NCI-H2227 treated with DMSO at 0.1 percent for 48 hours (cell line): ENCODE results near the gene FBXL7.

Experiments used
- DNase-seq: peaks from one replicate; lab custom pipeline; 2025; lab: John Stamatoyannopoulos, UW

The FBXL7 gene

DNA sequence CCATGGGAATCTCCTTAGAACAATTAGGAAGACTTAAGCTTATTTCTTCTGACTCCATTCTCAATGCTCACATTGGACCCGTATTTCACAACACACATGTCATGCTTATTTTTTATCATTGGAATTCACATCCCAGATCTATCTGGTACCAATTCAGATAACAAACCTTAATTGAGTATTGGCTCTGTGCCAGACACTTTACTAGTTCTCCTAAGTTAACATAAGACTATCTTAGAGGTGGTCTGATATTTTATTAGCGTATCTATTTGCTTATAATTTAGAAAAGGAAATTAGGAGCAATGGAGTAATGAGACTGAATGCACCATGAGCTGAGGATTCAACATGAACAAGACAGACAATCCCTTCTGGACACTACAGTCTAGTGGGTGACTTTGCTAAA lies 45.1 kb downstream of the FBXL7 start:
- no peak for DNase-seq

DNA sequence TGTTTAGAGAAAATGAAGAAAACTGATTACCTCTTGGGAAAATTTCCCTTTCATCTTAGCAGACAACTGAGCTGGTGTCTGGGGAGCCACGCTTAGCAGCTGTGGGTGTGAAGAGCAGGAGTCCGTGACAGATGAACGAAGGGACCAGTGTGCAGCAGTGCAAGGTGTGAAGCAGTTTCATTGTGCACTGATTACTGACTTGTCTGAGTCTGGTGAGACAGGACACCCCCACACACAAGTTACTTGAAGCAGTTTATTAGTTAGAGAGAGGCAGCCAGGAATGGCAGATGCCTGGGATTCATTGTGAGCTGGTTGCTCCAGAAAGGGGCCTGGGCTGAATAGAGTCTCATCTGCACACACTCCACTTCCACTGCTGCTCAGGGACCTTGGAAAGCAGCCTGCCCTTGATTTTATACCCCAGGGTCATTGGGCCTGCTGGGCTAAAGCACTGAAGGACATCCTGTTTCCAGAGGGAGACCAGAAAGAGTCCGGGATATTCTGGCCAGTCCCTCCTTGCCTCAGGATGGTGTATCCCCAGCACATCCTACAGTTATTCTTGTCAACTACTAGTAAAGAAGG lies 47.4 kb downstream of the FBXL7 start:
- no peak for DNase-seq

DNA sequence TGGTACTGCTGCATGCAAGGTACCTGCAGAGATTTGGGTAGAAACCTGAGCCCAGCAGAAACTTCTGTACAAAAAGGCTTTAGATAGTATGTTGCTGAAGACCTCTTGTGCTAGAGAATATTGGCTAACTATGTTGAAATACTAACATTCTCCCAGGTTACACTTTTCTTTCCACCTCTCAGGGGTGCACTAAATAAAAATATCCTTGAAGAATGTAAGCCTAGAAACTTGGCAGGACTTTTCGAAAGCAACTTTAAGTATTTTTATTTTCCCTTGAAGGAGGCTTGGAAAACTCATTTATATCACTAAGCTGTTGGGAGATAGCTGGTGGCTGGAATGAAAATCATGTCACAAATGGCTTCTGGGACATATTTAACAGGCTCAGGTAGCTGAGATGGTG lies 50.0 kb downstream of the FBXL7 start:
- no peak for DNase-seq

DNA sequence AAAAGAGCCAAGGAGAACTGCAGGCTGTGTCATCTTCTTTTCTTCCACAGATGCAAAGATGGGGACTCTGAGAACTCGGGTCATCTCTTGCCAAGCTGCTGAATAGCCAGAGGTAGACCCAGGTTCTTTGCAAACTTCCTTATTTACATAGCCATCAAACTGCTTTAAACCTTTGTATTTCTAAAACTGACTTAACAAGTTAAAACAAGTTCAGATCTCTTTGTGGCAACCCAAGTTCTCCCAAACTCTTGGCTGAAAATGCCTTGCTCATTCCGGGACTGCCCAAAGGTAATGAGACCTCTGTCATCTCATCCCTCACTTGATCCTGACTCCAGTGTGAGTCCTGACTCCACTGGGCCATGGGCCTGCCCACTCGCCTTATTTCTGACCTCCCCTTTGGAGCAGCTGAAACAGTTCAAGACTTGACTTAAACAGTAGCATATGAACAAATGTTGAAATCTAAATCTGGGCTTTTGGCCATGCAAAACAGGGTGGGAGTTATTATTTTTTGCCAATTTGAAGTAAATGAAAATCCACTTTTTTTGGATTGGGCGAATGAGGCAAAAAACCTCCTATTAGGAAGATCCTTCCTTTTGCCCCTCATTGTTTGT lies 50.6 kb downstream of the FBXL7 start:
- DNase-seq = no peak

DNA sequence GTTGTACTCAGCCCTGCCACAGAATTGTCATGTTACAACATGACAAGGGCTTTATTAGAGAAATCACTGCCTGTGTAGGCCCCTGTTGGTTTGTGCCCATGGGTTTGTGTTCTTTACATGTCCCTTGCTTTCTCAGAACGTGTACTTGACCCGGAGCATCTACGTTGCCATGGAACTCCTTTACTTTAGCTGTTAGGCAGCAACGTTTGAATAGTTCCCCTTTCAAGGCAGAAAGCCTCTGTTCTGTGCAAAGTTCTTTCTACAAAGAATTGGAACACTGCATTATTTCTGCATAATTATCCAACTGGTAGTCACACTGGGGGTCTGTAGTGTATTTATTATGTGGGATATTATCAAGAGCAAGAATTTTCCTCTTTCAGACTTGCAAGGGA lies 51.1 kb downstream of the FBXL7 start:
- DNase-seq = no peak

DNA sequence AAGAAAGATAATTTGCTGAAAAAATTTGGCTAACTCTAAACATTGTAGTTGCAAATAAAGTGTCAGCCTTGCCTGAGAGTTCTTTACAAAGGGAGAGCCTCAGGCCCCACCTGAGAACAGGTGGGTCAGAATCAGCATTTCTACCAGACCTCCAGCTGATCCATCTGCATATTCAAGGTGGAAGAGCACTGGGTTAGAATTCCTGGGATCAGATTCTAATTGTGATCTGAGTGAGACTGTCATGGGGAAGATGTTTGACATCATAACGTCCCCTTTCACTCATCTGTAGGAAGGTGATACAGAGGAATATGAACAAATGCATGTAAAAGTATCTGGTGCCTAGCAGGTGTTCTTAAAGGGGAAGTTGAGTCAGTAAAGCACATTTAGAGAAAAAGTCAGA lies 54.6 kb downstream of the FBXL7 start:
- DNase-seq = no peak

DNA sequence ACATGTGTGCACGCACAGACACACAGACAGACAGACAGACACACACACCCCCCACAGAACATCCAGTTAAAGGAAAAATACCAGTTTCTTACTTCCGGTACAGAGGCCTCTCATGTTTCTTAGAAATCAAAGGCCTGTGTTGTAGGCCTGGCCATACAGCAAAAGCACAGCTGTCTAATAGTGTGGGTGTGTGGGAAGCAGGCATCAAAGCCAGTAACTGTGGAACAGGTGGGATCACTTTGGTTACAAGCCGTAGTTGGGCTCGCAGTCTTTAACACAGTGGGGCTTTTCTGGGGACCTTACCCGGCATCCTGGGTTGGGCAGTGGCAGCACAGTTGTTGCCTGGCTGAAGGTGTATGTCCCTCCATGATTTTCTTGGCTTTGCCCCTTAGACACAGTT lies 55.2 kb downstream of the FBXL7 start:
- no peak for DNase-seq

DNA sequence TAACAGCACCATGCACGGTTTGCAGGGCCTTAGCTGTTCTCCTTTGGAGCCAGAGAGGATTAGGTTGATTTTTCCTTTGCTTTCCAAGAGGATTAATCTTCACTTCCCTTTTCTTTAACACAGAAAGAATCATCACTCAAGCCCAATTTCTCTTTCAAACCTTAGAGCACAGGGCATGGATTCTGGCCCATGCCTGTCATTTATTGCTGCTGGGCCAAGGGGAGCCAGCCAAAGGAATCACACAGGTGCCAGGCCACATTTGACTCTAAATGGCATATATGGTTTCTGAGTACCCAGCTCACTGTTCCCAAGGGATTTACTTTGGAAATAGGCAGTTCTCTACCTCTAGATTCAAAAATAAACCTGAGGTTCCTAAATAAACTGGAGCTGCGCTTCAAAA lies 58.3 kb downstream of the FBXL7 start:
- no peak for DNase-seq

DNA sequence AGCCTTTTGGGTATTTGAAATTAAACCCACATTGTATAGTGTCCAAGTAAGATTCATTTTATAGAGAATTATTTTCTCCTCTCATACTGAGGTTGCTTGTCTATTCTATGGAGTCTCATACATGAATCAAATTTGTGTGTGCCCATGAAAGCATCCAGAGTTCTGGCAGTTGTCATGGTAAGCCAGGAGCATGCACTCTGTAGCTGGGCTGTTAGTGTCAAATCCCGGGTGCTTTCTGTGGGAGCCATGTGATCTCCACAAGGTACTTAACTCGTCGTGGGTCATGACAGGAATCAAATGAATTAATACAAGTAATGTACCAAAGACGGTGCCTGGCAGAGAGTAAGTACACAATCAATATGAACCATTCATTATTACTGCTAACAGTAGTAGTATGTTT lies 58.7 kb downstream of the FBXL7 start:
- no peak for DNase-seq

DNA sequence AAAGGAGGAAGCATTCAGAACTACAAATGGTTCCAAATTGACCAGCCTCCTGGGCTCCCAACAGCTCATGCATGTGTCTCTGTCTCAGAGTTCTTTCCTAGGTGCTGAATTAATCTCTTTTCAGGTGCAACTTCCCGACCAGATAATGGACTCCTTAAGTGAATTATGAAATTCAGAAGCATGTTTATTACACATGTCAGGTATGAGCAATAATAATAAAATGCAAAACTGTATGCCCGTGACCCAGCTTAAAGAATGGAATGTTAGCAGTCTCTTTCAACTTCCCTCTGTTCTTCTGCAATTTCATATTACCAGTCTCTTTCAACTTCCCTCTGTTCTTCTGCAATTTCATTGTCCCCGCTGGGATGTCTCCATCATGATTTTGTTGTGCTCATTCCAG lies 60.4 kb downstream of the FBXL7 start:
- DNase-seq = no peak

DNA sequence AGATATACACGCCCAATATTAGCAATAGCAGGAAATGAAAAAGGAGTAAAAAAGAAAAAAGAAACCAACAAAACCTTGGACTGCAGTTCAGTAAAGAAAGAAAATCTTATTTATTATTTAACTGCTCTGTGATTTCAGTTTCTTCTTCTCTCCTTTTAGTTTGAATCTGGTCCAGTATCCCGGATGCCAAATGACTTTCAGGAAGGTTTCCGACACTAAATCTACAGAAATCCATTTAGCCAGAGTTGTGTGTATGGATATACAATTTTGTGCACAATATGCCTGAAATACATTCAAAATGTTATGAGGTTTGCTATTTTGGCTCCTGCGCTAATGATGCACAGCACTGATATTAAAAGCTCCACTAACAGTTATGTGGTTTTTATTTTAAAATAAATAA lies 64.5 kb downstream of the FBXL7 start:
- DNase-seq = no peak

DNA sequence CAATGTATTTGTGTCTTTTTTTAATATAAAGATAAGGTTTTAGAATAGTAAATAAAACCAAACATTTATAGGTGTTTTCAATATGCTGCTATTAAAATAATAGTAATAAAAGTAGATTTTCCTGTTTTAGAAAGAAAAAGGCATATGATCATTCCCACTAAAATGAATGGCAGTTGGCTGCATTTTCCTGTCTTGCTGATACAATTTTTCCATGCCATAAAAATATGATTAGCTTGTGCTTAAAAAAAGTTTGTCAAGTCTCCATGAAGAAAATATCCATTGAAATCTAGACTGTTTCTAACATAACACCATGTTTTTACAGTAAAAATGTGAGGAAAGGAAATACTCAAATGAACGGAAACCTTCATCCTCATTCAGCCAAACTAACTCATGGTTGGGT lies 65.0 kb downstream of the FBXL7 start:
- no peak for DNase-seq

DNA sequence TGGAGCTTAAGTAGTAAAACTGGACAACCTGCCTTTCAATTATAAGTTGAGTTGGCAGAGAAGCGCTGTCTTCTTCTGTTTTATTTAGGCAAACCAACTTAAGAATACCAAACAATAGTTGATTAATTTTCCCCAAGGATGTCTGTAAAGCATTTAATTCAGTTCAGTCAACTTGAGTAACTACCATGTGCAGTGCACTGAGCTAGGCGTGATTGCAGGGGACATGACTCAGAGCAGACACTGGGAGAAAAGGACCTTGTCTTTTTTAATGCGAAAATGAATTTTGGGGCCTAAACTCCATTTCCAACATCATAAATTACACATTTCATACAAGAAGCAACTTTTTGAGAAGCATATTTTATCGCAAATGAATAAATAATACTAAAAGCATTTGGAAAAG lies 66.3 kb downstream of the FBXL7 start:
- DNase-seq = no peak

DNA sequence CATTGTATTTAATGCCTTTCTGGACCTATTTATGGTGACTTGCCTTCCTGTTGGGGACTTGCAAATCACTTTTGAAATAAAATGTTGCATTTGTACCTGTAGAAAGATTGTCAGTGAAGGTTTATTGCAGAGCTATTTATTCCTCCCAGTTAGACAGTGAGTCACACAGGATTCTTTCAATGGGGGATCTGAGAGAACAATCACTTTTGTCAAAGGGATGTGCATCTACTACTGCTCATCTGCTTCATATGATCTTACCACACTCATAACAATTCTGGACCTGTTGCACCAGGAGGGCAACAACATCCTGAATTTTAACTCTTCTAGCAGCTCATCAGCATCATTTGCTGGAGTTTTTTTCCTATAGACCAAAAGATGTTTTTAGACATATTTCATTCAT lies 66.8 kb downstream of the FBXL7 start:
- no peak for DNase-seq

DNA sequence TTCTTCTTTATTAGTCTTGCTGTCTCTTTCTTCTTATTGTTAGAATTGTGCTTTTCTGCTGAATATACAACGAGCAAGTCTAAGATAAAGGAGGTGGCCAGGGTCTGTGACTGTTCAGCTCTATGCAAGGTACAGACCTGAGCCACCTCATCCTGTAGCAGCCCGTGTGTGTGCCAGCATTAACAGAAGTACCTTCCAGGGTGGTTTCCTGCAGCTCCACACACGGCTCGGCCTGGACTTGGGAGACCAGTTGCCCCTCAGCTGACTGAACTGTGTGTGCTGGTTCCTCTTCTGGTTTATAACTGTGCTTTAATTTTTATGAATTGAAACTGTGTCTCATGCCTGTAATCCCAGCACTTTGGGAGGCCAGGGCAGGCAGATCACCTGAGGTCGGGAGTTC lies 70.5 kb downstream of the FBXL7 start:
- no peak for DNase-seq

DNA sequence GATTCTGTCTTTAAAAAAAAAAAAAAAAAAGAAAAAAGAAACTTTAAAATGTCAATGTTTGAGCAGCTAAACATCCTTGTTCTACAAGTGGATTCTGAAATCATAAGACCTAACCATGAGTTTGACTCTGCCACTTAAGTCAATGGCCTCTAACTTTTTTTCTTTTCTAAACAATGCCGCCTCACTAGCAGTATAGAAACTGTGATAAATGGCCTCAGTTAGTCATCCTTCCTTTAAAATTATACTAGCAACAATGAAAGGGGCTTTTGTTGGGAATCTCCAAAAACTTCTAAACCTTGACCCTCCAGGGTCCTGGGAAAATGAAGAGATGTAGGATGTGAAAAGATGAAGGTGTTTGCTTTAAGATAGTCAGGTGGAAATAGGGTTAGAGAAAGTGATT lies 71.1 kb downstream of the FBXL7 start:
- no peak for DNase-seq

DNA sequence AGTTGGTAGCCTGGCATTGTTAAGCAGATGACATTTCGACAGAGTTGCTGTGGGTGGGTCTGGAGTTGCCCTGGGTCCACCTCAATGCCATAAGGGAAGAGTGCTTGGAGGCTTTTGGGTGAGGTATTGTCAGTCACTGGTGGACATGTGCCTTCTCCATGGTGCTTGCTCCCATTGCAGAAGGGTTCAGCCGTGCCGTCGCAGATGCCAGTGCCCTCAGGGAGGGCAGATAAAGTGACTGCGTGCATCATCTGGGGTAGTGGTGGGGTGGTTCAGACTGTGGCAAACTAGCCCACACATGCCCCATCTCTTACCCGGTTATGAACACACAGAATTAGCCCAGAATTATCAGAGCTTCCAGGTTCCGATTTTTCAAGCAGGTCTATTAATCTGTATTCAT lies 71.6 kb downstream of the FBXL7 start:
- no peak for DNase-seq

DNA sequence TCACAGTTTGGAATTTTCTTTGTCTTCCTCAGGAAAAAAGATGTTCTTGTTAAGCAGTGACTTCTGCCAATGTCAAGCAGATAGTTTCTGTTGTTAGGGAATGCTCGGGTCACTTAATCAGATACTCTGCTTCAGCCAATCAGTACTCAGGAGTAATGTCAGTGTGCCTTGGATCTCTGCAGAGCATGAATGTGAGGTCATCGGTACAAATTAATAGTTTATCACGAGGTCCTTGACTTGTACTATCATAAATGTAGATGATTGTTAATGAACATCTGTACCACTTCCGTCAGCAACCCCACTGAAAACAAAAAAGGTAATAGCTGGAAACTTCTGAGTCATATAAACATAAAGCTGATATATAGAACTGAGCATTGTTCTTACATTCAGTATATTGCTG lies 73.6 kb downstream of the FBXL7 start:
- DNase-seq = no peak

DNA sequence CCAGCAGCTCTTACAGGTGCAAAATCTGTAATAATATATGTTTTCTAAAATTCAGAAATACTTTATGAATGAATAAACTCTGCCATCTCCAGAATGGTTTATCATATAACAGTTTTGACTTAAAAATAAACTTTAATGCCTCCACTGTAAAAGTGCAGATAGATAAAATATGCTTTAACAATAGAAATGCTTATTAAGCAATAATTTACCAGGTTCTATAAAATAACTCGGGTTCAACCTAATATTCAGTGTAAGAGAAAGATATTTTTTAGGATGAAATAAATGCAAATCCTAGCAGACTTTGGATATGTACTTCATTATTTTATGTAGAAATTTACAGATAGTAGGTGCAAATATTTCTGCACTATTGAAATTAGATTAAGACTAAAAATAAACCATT lies 74.1 kb downstream of the FBXL7 start:
- DNase-seq = no peak

DNA sequence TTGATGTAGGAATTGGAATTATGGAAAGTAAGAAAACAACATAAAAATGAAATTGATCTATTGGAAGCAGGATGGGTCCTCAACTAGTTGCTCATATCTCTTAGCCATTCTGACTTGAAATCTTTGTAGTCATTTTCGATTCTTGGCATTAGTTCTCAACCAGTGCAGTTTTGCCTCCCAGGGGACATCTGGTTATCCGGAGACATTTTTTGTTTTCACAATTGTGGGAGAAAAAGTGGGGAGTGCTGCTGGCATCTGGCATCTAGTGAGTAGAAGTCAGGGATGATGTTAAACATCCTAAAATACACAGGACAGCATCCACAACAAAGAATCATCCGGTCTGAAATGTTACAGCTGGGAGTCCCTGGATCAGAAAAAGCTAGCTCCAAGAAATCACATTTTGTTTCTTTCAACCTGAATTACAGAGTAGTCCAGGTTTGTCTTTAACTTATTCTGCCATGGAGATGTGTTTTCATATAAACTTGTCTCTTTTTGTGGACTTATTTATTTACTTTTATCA lies 74.9 kb downstream of the FBXL7 start:
- no peak for DNase-seq

DNA sequence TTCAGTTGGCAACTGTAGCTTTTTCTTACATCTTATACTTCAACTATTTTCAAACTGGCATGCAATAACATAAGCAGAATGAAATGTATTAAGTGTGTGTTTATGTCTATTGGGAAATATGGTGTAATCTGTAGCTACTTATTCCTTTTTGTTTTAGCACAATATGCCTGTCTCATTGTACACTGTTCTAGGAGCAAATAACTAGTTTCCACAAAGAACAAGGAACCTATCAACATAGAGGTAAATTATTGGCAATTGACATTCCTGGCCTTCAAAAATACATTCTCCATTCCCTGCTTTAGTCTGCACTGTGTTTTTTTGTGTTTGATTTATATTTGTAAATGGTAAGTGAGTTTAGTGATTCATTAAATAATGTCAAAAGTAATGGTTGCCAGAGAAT lies 75.7 kb downstream of the FBXL7 start:
- DNase-seq = no peak

DNA sequence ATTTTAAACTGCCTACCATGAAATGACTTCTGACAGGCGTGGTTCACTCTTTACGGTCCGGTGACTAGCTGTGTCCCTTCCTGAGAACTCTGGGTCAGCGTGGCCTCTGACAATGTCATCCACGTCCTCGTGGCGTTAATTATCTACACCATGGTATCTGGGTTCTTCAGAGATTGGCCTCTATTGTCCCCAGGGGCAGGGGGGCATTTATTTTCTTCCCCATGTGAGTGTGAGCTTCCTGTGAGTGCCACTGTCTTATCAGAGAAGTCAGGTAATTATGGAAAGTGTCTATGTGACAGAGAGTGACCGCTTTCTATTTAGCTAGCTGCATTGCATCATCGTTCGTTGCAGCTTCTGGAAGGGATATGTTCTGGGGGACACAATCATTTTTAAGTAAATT lies 77.2 kb downstream of the FBXL7 start:
- DNase-seq = no peak

DNA sequence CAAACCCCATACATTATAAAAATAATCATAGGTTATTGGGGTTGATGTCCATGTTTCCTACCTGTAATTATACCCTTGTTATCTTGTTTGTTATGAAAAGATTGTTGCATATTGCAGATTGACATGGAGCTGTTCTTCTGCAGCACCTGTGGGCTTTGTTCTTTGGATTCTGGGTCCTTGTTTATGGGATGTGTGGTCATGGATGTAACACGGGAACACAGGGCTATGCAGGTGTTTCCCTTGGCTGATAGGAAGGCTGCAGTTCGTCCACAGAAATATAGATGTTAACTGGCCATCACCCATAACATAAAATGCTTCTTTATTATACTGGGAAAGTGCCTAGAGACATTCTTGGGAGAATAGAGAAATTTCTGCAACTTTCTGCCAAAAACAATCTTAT lies 77.9 kb downstream of the FBXL7 start:
- DNase-seq = no peak

DNA sequence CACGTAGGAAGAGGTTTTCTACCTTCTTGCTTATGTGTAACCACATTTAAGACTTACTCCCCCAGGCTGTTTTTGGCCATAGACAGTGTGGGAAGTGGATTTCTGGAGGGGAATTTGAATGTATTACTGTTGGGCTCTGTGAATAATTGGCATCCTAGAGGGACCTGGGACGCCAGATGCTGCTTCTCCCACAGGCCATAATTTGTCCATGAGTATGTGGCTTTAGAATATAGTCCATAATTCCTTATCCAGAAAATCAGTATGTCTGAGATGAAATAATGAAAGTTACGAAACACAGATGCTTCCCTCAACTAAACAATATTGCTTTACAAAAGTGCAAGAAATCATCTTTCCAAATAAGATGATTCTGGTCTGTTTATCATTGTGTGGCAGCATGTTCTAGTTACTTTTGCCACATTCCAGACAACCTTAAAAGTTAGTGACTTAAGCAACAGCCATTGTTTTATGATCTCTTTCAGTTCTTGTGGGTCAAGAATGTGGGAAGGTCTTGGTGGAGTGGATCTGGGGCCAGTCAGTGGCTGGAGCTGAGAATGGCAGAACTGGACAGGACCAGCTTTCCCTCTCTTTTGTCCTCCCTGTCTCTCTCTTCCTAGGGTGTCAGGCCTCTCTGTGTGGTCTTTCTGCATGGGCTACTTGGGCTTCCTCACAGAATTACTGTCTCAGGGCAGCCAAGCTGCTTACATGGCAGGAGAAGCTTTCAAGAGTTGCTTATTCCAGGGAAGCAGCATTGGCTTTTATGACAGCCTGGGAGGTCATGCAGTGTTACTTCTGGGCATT lies 79.4 kb downstream of the FBXL7 start:
- DNase-seq = no peak
